HCEC 1CT (cell line): ENCODE measurements around the gene CD300LB.
"Not testable (repeated sequence)": the region's sequence is repeated elsewhere in the genome, so short reads cannot be mapped to it uniquely, and the experiment has no call there.

Experiments used
- DNase-seq: peaks from one replicate; pipeline ENCODE4 v3.0.0-alpha.2; 2017

Gene CD300LB

DNA sequence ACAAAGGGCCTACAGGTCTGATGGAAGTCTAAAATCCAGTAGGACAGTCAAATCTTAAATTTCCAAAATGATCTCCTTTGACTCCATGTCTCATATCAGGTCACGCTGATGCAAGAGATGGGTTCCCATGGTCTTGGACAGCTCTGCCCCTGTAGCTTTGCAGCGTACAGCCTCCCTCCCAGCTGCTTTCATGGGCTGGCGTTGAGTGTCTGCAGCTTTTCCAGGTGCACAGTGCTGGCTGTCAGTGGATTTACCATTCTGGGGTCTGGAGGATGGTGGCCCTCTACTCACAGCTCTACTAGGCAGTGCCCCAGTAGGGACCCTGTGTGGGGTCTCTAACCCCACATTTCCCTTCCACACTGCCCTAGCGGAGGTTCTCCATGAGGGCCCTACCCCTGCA lies 43.0 kb downstream of the CD300LB start:
- DNase-seq: not testable (repeated sequence)

DNA sequence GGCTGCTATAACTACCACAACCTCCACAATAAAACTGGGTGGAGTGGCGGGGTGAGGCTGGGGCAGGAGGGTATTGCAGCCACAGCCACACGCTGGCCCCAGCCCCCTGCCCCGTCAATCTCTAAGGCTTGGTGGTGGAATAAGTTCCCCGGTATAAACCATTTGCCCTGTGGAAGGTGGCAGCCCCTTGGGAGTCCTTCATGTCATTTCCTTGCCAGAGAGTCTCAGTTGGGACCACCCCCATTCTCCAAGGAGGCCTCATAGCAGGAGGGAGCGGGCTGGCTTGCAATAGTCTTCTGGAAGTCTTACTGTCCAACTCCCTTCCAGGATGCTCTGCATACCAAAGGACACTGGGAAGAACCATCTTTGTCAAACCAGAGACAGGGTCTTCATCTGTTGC lies 45.4 kb downstream of the CD300LB start:
- no peak for DNase-seq

DNA sequence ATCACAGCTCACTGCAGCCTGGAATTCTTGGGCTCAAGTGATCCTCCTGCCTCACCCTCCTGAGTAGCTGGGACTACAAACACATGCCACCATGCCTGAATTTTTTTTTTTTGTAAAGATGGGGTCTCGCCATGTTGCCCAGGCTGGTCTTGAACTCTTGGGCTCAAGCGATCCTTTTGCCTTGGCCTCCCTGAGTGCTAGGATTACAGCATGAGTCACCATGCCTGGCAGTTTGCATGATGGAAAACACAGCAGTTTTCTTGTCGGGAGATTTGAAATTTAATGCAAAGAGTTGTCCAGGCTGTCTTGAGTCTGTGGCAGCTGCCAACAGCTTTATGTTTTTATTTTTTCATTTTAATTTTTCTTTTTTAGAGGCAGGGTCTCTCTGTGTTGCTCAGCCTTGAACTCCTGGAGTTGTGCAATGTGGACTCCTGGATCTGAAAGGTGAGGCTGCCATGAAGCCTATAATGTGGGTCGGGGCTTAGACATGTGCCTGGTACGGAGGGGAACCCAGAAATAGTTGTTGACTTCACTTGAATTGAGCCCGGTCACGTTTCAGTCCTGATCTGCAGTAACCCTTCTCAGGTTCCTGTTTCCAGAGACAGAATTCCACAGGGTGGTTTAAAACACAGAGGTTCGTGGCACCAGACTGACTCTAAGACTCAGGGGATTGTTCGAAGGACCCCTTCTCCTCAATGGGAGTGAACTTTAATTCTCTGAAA lies 46.1 kb downstream of the CD300LB start:
- no peak for DNase-seq

DNA sequence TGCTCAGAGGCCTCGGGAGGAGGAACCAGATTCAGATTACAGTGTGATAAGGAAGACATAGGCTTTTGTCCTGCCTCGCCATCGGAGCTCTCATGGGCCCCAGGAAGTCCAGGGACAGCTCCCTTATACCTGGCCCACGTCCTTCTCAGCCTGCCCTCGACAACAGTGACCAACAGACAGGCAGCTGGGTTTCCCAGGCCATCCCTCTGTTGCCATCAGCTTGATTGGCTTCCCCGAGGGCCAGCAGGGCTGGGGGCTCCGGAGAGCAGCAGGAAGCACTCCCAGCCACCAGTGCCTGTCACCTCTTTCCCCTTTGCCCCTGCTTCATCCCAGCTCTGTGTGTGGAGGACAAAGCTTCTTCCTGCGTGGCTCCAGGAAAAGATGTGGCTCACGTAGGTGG lies 47.2 kb downstream of the CD300LB start:
- DNase-seq: no peak

DNA sequence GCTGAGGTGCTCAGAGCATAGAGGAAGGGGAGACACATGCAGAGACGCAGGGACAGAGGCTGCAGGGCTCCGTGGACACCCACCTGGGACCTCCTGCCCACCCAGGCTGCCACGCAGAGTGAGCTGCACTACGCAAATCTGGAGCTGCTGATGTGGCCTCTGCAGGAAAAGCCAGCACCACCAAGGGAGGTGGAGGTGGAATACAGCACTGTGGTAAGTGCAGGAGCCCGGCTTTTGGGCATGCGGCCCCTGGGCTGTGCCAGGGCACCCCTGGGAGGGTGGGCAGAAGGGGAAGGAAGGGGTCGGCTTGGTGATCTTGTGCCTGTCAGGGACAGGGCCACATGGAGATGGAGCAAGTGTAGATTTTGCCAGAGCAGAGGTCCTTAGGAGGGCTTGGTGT lies 49.7 kb downstream of the CD300LB start:
- DNase-seq: no peak

DNA sequence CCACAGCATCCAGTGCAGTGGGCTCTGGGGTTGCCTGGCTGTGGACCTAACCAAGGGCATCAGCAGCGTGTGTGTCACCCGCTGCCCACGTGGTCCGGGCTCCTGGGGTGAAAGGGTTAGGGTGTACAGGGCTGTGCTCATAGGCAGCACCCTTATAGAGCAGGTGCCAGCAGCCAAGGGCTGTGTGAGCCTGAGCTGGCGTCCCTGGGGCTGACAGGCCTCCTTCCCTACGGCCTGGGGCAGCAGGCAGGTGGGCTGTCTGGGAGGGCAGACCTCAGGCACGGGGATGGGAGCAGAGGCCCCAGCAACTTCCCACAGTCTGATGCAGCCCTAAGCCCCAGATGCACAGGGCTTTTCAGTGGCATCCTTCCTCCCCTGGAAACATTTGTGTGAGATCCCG lies 51.0 kb downstream of the CD300LB start:
- DNase-seq: no peak

DNA sequence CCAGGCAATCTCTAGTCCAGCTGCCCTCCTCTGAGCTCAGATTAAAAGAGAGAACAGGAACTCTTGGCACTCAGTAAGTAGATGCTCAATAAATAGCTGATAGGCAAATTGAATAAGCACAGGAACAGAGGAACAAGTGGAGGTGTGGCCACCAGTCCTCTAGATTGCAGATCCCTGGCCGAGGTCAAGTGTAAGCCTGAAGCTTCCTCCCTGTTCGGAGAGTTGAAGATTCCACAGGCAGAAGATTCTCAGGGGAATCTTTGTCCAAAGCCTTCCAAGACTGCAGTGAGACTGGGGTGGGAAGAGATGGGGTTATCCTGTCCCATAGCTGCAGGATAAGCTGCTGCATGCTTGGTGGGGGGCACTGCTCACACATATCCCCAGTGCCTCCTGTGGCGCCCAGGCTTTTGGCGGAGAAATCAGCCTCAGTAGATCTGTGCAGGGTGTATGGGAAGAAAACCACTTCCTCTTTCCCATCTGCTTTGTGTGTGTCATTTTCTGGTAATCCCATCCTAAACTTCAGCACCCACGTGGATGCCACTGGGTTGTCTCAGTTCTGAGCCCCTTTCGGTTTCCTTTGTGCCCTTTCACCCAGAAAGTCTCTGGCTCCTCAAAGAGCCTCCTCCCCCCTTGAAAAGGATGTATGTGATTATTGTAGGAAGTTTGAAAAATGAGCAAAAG lies 52.7 kb downstream of the CD300LB start:
- DNase-seq: no peak

DNA sequence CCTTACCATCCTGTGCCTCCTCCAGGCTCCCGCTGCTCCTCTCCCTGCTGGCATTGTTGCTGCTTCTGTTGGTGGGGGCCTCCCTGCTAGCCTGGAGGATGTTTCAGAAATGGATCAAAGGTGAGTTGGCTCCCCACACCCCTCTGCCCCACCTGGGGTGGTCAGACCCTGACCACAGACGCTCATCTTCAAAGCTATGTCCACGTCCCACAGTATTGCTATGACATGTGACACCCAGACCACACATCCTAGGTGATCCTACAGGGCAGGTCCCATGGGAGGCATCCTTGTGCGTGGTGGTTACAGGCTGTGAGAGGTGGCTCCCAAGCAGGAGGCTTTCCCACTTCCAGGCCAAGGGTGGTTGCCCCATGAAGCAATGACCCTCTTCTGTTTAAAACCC lies 53.9 kb downstream of the CD300LB start:
- no peak for DNase-seq

DNA sequence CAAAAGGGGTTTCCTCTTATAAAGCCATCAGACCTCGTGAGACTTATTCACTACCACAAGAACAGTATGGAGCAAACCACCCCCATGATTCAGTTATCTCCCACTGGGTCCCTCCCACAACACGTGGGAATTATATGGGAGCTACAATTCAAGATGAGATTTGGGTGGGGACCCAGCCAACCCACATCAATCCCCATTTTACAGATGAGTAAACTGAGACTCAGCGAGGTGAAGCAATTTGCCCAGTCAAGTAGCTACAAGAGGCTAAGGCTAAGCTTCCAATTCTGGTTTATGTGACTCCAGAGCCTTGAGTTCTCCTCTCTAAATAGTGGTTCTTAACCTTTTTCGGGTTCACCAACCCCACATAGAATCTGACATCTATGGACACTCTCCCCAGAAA lies 56.1 kb downstream of the CD300LB start:
- no peak for DNase-seq

DNA sequence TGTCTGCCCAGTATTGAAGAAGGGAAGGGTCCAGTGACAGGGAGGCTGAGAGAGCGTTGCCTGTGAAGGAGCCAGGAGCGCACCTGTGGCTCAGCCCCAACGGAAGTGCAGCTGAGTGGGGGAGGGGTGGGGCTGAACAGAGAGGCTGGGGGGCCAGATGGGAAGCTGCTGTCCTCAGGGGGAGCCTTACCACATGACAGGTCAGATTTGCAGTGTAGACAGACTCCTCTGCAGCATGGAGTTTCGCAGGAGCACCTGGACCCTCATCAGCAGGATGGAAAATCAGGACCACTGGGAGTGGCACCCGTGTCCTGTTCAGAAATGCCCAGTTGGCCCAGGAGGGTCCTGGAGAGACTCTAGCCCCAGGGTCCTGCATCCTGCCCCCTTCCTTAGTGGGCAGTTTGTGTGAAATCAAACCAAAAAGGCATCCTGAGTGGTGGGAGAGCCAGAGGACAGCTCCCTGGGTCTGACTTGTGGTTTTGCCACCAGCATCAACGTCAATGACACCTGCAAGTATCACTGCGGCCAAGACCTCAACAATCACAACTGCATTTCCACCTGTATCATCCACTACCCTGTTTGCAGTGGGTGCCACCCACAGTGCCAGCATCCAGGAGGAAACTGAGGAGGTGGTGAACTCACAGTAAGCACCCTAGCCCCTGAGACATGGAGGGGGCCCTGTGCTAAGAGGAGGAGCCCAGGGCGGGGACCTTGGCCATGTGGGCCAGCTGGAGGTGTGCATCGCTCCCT lies 57.1 kb downstream of the CD300LB start:
- DNase-seq: no peak

DNA sequence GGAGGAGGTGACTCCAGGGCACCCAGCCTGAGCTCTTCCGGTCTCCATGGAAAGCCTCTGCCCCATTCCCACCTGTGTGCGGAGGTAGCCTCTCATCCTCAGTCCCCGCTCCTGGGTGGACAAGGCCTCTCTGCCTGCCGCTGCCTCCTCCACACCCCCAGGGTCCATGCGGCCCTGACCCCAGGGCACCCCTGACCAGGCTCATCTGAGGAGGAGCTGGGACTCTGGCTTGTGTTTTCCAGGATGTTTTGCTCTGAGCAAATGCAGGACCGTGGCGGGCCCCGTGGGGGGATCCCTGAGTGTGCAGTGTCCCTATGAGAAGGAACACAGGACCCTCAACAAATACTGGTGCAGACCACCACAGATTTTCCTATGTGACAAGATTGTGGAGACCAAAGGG lies 58.0 kb downstream of the CD300LB start:
- DNase-seq: no peak

DNA sequence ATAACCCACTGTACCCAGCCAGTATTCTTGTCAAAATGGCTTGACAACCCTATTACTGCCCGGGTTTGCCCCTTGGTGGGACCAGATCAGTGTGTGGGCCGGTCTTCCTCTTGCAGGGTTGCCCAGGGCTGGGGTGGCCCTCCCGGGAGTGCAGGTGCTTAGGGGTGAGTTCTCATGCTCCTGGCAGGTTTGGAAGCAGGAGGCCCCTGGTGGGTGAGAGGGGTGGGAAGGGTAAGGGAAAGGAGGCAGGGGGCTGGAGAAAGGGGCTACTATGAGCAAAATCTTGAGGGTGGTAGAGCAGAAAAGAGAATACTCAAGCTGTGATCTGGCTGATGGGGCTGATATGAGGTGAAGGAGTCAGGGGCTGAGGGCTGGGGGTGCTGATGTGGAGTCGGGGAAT lies 58.4 kb downstream of the CD300LB start:
- DNase-seq: no peak

DNA sequence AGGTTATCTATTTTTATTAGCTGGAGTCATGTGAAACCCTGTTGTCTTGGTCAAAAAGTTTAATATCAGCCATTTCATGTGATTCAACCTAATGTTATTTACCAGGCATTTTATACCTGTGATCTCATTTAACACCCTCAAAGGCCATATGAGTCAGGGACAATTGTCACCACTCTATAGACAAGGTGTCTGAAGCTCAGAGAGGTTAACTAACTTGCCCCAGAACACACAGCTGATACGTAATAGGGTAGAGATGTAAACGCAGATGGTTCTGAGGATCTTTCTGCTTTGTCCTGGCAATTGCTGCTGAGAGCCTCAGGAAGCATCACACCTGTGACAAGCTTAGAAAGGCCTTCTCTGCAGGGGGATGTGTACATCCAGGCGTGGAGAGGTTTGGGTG lies 59.9 kb downstream of the CD300LB start:
- DNase-seq: no peak
